GM23248 (cell line): ENCODE data around the gene ATRN. TPM values are rescaled to one million over a fixed set of nuclear protein-coding genes. Genes with fewer than 3 reads are reported as not detected.

Experiments used
- DNase-seq: peaks from one replicate; pipeline ENCODE4 v3.0.0-alpha.2; 2015
- H2AFZ ChIP-seq: fragments of 200-600 bp; sonication (generic); 2 replicates; pipeline ENCODE4 v1.6.1; 2016; ENCODE audit warnings: antibody characterized with exemption
- H3F3A ChIP-seq: fragments of 200-600 bp; sonication (generic); 2 replicates; pipeline ENCODE4 v1.6.1; 2016; ENCODE audit warnings: mild to moderate bottlenecking, antibody characterized with exemption, mixed run types; ENCODE audit not compliant: insufficient read depth
- H3K27ac ChIP-seq: fragments of 200-600 bp; sonication (generic); 2 replicates; pipeline ENCODE4 v1.5.1; 2016; ENCODE audit warnings: mild to moderate bottlenecking
- H3K27me3 ChIP-seq: fragments of 200-600 bp; sonication (generic); replicated peaks from 2 replicates; pipeline ENCODE4 v1.6.1; 2016; ENCODE audit warnings: mild to moderate bottlenecking; ENCODE audit not compliant: insufficient read depth
- H3K36me3 ChIP-seq: fragments of 200-600 bp; sonication (generic); 2 replicates; pipeline ENCODE4 v1.6.1; 2016; ENCODE audit warnings: low read depth, mild to moderate bottlenecking
- H3K4me1 ChIP-seq: fragments of 200-600 bp; sonication (generic); 2 replicates; pipeline ENCODE4 v1.6.1; 2016; ENCODE audit warnings: mild to moderate bottlenecking; ENCODE audit not compliant: insufficient read depth
- H3K4me2 ChIP-seq: fragments of 200-600 bp; sonication (generic); one replicate; pipeline ENCODE4 v1.6.1; 2016; ENCODE audit warnings: mild to moderate bottlenecking; ENCODE audit not compliant: unreplicated experiment
- H3K4me3 ChIP-seq: fragments of 200-600 bp; sonication (generic); 2 replicates; pipeline ENCODE4 v1.5.1; 2016; ENCODE audit warnings: mild to moderate bottlenecking
- H3K79me2 ChIP-seq: fragments of 200-600 bp; sonication (generic); 2 replicates; pipeline ENCODE4 v1.6.1; 2016; ENCODE audit warnings: mild to moderate bottlenecking; ENCODE audit not compliant: insufficient read depth
- H3K9ac ChIP-seq: fragments of 200-600 bp; sonication (generic); 2 replicates; pipeline ENCODE4 v1.6.1; 2016; ENCODE audit warnings: mild to moderate bottlenecking
- H3K9me2 ChIP-seq: fragments of 200-600 bp; sonication (generic); 2 replicates; pipeline ENCODE4 v1.6.1; 2016; ENCODE audit warnings: mixed run types, mild to moderate bottlenecking, moderate library complexity; ENCODE audit not compliant: insufficient read depth
- H3K9me3 ChIP-seq: fragments of 200-600 bp; sonication (generic); one replicate; pipeline ENCODE4 v1.6.1; 2017; ENCODE audit warnings: low read depth
- H4K20me1 ChIP-seq: fragments of 200-600 bp; sonication (generic); 2 replicates; pipeline ENCODE4 v1.6.0; 2016; ENCODE audit not compliant: insufficient read depth
- EZH2 ChIP-seq: fragments of 200-600 bp; sonication (generic); IDR thresholded peaks from 2 replicates; pipeline ENCODE4 v1.6.1; 2018; ENCODE audit warnings: antibody characterized with exemption, mild to moderate bottlenecking; ENCODE audit not compliant: insufficient read depth, poor library complexity, severe bottlenecking
- EZH2phosphoT487 ChIP-seq: fragments of 200-600 bp; sonication (generic); IDR thresholded peaks from 2 replicates; pipeline ENCODE4 v1.6.1; 2018; ENCODE audit warnings: antibody characterized with exemption, moderate library complexity, mild to moderate bottlenecking, low read depth; ENCODE audit not compliant: insufficient read depth
- WGBS, 2 experiments: methylation state at CpG; one replicate each; pipeline ENCODE4 v1.1.6; 2015 to 2017; ENCODE audit warnings: low lambda C conversion rate in 2 of 2, low coverage in 1 of 2; ENCODE audit errors: missing lambda C conversion rate in 2 of 2; 5-methylcytosine and 5-hydroxymethylcytosine counted together
- in situ Hi-C: fragments of 300-500 bp; cut with MboI; formaldehyde crosslinking; loops from 2 replicates; pipeline ENCODE4 v1.15.0; 2020
- polyA plus RNA-seq: library from polyadenylated mRNA; unstranded; fragments of >200 nt; fragmentation: Nextera tagmentation; extraction: Ambion mirVana; gene quantifications from 2 replicates; pipeline ENCODE4 v1.2.1, GENCODE V29; 2016
- total RNA-seq: library from RNA; depleted of rRNA; stranded (reverse); fragments of >200 nt; shearing (Covaris generic); gene quantifications from 2 replicates; pipeline ENCODE4 v1.2.3, GENCODE V29; 2014

ATRN gene
- total and polyA plus RNA-seq, 2 experiments from 2014 or later, result 9.9 to 38.7 TPM

GRCh38 chr20:3678856-3679720 lies 208.3 kb downstream of the ATRN start:
- Histone ChIP-seq H3K9me2 (no peaks in the 10 kb centered on the region), H3K79me2 (no peaks in the 10 kb centered on the region), H4K20me1 (no peaks in the 10 kb centered on the region), H3K4me1 (peaks cover 40% of the 10 kb centered on the region), H3K9me3 (no peaks in the 10 kb centered on the region), H3K4me2 (peak overlapping the region; percentile 84), H3K27ac (peak overlapping the region; percentile 73), H2AFZ (peak overlapping the region; percentile 56), H3F3A (peaks cover 8% of the 10 kb centered on the region; the same call in 1 of the 2 replicates), H3K27me3 (no peaks in the 10 kb centered on the region), H3K9ac (peak overlapping the region; percentile 71), H3K4me3 (peak overlapping the region; percentile 73), H3K36me3 (no peaks in the 10 kb centered on the region)
- in situ Hi-C loops, result no loop called here
- no peak for TF ChIP-seq EZH2phosphoT487
- TF ChIP-seq EZH2, result no peak
- WGBS, 2 experiments, result 22 to 26% methylated on average over 12 to 14 of the region's 14 CpGs
- DNase-seq, result peak; percentile 55

GRCh38 chr20:3679749-3680700 lies 209.2 kb downstream of the ATRN start:
- Histone ChIP-seq H3K4me2 (peak overlapping the region; percentile 84), H3K27ac (peak overlapping the region; percentile 73), H2AFZ (peak overlapping the region; percentile 56), H3K9ac (peak overlapping the region; percentile 71), H3K27me3 (no peaks in the 10 kb centered on the region), H3K9me3 (no peaks in the 10 kb centered on the region), H3K79me2 (no peaks in the 10 kb centered on the region), H3F3A (peaks cover 8% of the 10 kb centered on the region; the same call in 1 of the 2 replicates), H3K9me2 (no peaks in the 10 kb centered on the region), H3K4me3 (peak overlapping the region; percentile 73), H3K4me1 (peaks cover 40% of the 10 kb centered on the region), H3K36me3 (no peaks in the 10 kb centered on the region), H4K20me1 (no peaks in the 10 kb centered on the region)
- in situ Hi-C loops, result no loop called here
- TF ChIP-seq EZH2phosphoT487 (no peak), EZH2 (no peak)
- DNase-seq, result peak; percentile 91
- WGBS, 2 experiments, result 3 to 6% methylated on average over 17 to 18 of the region's 18 CpGs

- peak overlapping the region; percentile 73 for H3K4me3 ChIP-seq
- WGBS, 2 experiments, result 7 to 11% methylated on average over 7 to 14 of the region's 15 CpGs
- H3K9me3 ChIP-seq, result no peaks in the 10 kb centered on the region
Measured at GRCh38 chr20:3680701-3681351, 210.0 kb downstream of the ATRN start.

More at GRCh38 chr20:3680701-3681351, 210.0 kb downstream of the ATRN start:
- Histone ChIP-seq H4K20me1 (no peaks in the 10 kb centered on the region), H3K27ac (peak overlapping the region; percentile 73), H3K79me2 (no peaks in the 10 kb centered on the region), H3K9me2 (no peaks in the 10 kb centered on the region), H3K4me2 (peak overlapping the region; percentile 84), H3K4me1 (peaks cover 40% of the 10 kb centered on the region), H3F3A (peaks cover 8% of the 10 kb centered on the region; the same call in 1 of the 2 replicates), H2AFZ (peak overlapping the region; percentile 56), H3K27me3 (no peaks in the 10 kb centered on the region), H3K36me3 (no peaks in the 10 kb centered on the region), H3K9ac (peak overlapping the region; percentile 71)
- TF ChIP-seq EZH2phosphoT487, result no peak
- no peak for TF ChIP-seq EZH2
- DNase-seq, result peak; percentile 39
- in situ Hi-C loops, result no loop called here
